Measurements from ENCODE around the gene TSPAN12. TPM values are rescaled to one million over a fixed set of nuclear protein-coding genes. Genes with fewer than 3 reads are reported as not detected.

TSPAN12 gene
- polyA plus RNA-seq, 1 donor (not counting 4 experiments of a cell fraction or from before 2014, with no cell fraction given): 0.47 TPM

GRCh38 chr7:120874016-120874415 is 16.1 kb upstream of the TSPAN12 start:
- Histone ChIP-seq H3K79me2 (ENCODE audit: control insufficient read depth, insufficient read depth, low read length) (no peaks in the 10 kb centered on the region), H3K4me2 (ENCODE audit: control insufficient read depth, extremely low read depth, insufficient read depth, low read depth, low read length) (no peak overlapping the region), H3K9me1 (ENCODE audit: control insufficient read depth, extremely low read depth, insufficient read depth, low read length) (no peaks in the 10 kb centered on the region), H3K27ac (ENCODE audit: control insufficient read depth, insufficient read depth, low read length) (no peak overlapping the region), H2AFZ (ENCODE audit: control insufficient read depth, low read length) (no peak overlapping the region), H3K9me3 (ENCODE audit: control insufficient read depth, low read depth, low read length) (no peaks in the 10 kb centered on the region), H3K4me1 (ENCODE audit: control insufficient read depth, extremely low read depth, insufficient read depth, low read length) (no peaks in the 10 kb centered on the region), H4K20me1 (ENCODE audit: control insufficient read depth, extremely low read depth, insufficient read depth, low read length) (no peaks in the 10 kb centered on the region), H3K36me3 (ENCODE audit: control insufficient read depth in 2 of 2, extremely low read depth in 1 of 2, insufficient read depth in 2 of 2, low read length in 2 of 2) (no peaks in the 10 kb centered on the region), H3K27me3 (ENCODE audit: control insufficient read depth, extremely low read depth, insufficient read depth, low read length) (no peaks in the 10 kb centered on the region), H3K9ac (ENCODE audit: control insufficient read depth, extremely low read depth, insufficient read depth, low read length) (no peak overlapping the region), H3K4me3 (ENCODE audit: control insufficient read depth in 2 of 3, extremely low read depth in 1 of 3, insufficient read depth in 2 of 3, low read depth in 1 of 3, low read length in 3 of 3) (no peak overlapping the region)
- FAIRE-seq (no peak), DNase-seq (ENCODE audit: low read depth, low spot score) (no peak)
- TF ChIP-seq EZH2 (IDR thresholded peaks at IDR 0.05; ENCODE audit: low read length) (no peak), CTCF (optimal IDR thresholded peaks at IDR 0.05 in 1 of 3, IDR thresholded peaks at IDR 0.05 in 1 of 3, conservative IDR thresholded peaks at IDR 0.05 in 1 of 3; ENCODE audit: extremely low read depth in 1 of 3, insufficient read depth in 2 of 3, low read length in 3 of 3) (no peak)
- dilution Hi-C loops (cut with MboI; ENCODE audit: extremely low pct_ligation_motif_present, low sequenced_read_pairs): no loop called here

DNA sequence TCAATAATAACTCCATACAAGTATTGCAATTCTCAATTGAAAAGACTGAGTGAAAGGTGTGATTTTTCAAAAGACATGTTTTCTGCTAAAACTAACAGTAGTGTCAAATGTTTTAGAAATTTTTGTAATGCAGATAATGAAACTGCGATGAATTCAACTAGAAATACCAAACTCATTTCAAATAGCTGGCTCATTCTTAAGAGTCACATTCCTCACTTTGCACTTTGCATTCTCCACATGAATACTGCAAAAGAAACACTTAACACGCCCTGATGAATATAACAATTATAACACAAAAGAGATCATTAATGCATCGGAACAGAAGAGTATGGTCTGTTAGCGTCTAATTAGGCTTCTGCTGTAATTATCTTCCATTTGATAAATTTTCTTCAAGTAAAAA is 15.5 kb upstream of the TSPAN12 start:
- no peaks in the 10 kb centered on the region for H3K36me3 ChIP-seq (ENCODE audit: control insufficient read depth in 2 of 2, extremely low read depth in 1 of 2, insufficient read depth in 2 of 2, low read length in 2 of 2)
- no peaks in the 10 kb centered on the region for H3K4me1 ChIP-seq (ENCODE audit: control insufficient read depth, extremely low read depth, insufficient read depth, low read length)
- no peak overlapping the region for H3K9ac ChIP-seq (ENCODE audit: control insufficient read depth, extremely low read depth, insufficient read depth, low read length)
- FAIRE-seq (no peak), DNase-seq (ENCODE audit: low read depth, low spot score) (no peak)
- no peaks in the 10 kb centered on the region for H3K9me3 ChIP-seq (ENCODE audit: control insufficient read depth, low read depth, low read length)
- TF ChIP-seq EZH2 (IDR thresholded peaks at IDR 0.05; ENCODE audit: low read length): no peak
- TF ChIP-seq CTCF (optimal IDR thresholded peaks at IDR 0.05 in 1 of 3, IDR thresholded peaks at IDR 0.05 in 1 of 3, conservative IDR thresholded peaks at IDR 0.05 in 1 of 3; ENCODE audit: extremely low read depth in 1 of 3, insufficient read depth in 2 of 3, low read length in 3 of 3): no peak
- dilution Hi-C loops (cut with MboI; ENCODE audit: extremely low pct_ligation_motif_present, low sequenced_read_pairs): no loop called here
- no peak overlapping the region for H3K4me3 ChIP-seq (ENCODE audit: control insufficient read depth in 2 of 3, extremely low read depth in 1 of 3, insufficient read depth in 2 of 3, low read depth in 1 of 3, low read length in 3 of 3)
- H4K20me1 ChIP-seq (ENCODE audit: control insufficient read depth, extremely low read depth, insufficient read depth, low read length): no peaks in the 10 kb centered on the region
- H3K27me3 ChIP-seq (ENCODE audit: control insufficient read depth, extremely low read depth, insufficient read depth, low read length): no peaks in the 10 kb centered on the region
- H3K27ac ChIP-seq (ENCODE audit: control insufficient read depth, insufficient read depth, low read length): no peak overlapping the region
- no peak overlapping the region for H3K4me2 ChIP-seq (ENCODE audit: control insufficient read depth, extremely low read depth, insufficient read depth, low read depth, low read length)
- no peak overlapping the region for H2AFZ ChIP-seq (ENCODE audit: control insufficient read depth, low read length)
- no peaks in the 10 kb centered on the region for H3K79me2 ChIP-seq (ENCODE audit: control insufficient read depth, insufficient read depth, low read length)
- H3K9me1 ChIP-seq (ENCODE audit: control insufficient read depth, extremely low read depth, insufficient read depth, low read length): no peaks in the 10 kb centered on the region
